Activated CD8-positive, alpha-beta memory T cell treated with anti-CD3 and anti-CD28 coated beads, Interleukin-2, amount 50 U/mL, for 24 hours (primary cell): Measurements from ENCODE around the gene GALNT13.

ENCODE experiments used
- DNase-seq: peaks from one replicate; pipeline ENCODE4 v3.0.0-alpha.2; 2020; ENCODE audit errors: extremely low read depth

GALNT13 gene

DNA sequence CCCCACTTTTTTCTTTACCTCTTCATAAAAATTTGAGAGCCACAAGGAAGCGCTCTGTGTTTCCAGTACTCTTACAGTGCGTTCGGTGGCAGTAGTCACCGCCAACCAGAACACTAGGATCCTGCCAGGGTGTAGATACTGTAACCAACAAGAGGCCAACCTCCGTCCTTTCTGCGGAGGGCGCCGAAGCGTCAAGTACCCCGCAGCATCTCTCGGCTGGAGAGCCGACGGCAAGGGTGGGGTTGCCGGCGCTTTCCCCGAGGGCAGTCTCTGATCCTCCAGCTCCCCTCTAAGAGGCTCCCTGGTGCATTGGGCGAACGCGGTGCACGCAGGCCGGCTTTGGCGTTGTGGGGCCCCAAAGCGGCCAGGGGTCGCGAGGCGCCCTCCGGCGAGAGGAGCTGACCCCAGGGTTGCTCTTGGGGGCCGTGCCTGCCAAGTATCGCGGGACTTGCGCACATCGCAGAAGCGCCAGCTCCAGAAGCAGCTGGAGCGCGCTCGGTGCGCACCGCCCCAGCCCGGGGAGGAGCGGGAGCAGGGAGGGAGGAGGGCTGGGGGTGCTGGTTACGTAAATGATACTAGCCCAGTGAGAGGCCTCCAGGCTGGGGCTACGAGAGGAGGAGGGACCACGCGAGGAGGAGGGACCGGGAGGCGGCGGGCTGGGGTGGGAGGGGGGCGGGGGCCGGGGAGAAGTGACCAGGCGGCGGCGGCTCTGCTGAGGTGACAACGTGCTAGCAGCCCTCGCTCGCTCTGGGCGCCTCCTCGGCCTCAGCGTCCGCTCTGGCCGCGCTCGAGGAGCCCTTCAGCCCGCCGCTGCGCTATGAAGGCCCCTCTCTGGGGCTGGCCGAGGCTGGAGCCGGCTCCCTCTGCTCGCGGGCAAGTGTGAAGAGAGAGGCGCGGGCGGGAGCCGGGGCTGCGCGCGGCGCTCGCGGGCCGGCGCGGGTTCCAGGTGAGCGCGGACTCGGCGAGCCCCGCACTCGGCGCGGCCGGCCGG lies at the start of gene GALNT13:
Gene GALNT13, plus strand, starts transcription at position 692 of the 991 bp plus-strand sequence.
- DNase-seq = no peak

DNA sequence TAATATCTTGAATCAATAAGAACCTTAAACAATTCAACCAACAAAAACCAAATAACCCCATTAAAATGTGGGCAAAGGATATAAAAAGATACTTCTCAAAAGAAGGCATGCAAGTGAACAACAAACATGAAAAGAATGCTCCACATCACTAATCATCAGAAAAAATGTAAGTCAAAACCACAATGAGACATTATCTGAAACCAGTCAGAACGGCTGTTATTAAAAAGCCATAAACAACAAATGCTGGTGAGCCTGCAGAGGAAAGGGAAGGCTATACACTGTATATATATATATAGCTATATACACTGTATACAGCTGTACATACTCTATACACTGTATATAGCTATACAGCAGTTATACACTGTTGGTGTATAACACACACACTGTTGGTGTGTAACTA lies 47.8 kb upstream of the GALNT13 start:
- no peak for DNase-seq

- no peak for DNase-seq
These were observed 43.4 kb upstream of the GALNT13 start for GRCh38 chr2:153828335-153828734.

DNA sequence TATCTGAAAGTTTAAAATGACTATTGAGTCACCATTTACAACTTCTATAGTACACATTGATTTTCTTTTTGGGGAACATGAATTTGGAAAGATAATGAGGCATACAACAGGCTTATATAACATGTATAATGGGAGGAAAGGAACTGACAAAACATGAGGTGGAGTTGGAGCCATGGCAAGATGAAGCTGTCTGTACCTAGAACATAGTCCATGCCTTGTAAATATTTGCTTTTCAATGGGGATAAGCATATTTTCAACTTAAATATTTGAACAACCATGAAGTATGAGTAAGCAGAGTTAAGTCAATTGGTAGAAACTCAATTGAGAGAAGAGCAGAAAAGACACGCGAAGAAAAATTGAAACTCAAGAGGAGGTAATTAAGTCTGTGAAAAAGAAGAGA lies 37.1 kb upstream of the GALNT13 start:
- no peak for DNase-seq

- no peak for DNase-seq
These were observed 13.5 kb upstream of the GALNT13 start for GRCh38 chr2:153858250-153858649.

- DNase-seq = no peak
These were observed 7.7 kb upstream of the GALNT13 start for GRCh38 chr2:153864022-153864421.

- DNase-seq = no peak
These were observed 5.1 kb upstream of the GALNT13 start for GRCh38 chr2:153866595-153866994.

GRCh38 chr2:153870308-153870707 lies 1.4 kb upstream of the GALNT13 start:
- no peak for DNase-seq

DNA sequence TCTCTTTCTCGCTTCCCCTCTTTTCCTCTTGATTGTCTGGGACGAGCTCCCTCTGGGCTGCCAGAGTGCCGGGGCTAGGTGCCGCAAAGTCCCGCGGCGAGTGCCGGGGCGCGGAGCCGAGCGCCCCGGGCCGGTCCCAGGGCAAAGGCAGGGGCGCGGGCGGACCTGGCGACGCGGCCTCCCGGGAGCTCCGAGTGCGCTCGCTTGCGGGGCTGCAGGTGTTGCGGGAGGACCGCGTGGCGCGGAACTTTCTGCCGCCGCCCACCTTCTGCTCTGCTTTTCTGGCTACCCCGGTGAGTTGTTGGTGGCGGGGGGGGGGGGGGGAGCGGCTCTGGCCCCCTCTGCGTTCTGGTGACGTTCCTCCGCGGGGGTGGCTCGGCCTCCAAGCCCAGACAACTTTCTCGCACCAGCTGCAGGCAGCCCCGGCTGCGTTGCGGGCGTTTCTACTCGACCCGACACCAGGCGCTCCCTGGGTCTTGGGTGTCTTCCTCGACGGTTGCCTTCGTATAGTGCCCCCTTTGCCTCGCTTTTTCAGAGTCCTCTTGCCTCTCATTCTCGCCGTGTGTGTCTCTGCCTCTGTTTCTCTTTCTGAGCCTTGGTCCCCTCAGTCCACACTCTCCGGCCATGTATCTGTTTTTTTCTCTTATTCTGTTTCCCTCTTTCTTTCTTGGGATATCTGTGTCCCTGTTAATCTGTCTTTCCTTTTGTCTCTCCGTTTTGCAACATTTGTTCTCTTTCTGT lies 759 bp downstream of the GALNT13 start:
- no peak for DNase-seq

- DNase-seq = no peak
These were observed 1.6 kb downstream of the GALNT13 start for GRCh38 chr2:153873052-153874048.

DNA sequence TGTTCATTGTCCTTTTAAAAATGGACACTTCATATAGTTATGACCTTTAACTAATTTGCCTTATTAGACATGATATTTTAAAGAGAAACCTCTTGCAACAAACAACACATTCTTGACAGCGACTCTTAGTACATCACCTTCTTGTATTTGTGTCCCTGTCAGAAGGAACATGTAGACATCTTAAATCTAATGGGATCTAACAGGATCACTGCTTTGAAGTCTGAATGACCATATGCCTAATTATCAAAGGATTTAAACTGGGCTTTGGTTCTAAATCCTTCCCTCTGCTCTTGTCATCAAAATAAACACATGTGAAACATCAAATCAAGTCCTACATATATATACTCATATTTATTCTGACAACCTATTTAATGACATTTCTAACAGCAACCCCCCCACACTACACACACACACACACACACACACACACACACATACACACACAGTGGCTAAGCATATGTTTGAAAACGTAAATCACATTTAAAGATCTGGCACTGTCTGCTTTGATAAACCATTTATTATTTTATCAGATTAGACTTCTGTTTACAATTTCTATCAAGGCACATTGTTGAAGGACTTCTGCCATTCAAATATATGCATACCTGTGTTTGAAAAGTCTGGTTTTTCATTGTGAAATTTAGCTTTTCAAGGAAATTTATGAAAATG lies 4.2 kb downstream of the GALNT13 start:
- DNase-seq = no peak

DNA sequence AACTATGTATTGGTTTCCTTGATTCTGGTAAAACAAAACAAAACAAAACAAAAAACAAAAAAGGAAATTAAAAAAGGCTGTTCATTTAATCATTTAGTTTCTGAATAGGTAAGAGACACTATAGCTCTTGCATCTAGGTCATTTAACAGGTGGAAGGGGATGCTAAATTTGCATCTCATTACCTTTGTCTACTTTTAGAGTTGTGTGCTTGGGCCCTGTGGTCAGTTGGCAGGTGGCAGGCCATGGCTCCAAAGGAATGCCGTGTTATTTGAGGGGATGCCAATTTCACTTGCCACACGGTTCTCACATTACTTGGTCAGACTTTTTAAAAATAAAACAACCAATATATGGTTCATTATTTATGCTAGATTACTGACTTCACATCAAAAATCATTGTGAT lies 9.2 kb downstream of the GALNT13 start:
- no peak for DNase-seq

- DNase-seq = no peak
These were observed 15.1 kb downstream of the GALNT13 start for GRCh38 chr2:153886833-153887232.

DNA sequence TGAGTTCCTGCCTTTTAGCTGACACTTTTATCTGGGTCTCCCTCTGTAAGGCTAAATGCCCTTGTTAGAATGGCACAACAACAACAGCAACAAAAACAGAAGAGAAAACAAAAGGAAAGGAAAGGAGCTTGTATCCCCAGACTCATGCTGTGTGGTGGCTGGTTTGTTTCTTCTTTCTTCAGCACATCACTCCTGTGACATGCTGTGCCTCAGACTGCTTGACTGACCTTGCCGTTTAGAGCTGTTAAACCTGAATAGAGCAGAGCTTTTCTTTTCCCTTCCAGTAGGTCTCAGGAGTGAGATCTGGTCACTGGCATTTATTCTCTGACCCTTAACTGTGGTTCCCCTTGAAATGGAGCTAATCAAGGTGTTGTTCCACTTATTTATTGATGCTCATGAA lies 18.9 kb downstream of the GALNT13 start:
- no peak for DNase-seq

GRCh38 chr2:153891051-153891450 lies 19.3 kb downstream of the GALNT13 start:
- DNase-seq = no peak

DNA sequence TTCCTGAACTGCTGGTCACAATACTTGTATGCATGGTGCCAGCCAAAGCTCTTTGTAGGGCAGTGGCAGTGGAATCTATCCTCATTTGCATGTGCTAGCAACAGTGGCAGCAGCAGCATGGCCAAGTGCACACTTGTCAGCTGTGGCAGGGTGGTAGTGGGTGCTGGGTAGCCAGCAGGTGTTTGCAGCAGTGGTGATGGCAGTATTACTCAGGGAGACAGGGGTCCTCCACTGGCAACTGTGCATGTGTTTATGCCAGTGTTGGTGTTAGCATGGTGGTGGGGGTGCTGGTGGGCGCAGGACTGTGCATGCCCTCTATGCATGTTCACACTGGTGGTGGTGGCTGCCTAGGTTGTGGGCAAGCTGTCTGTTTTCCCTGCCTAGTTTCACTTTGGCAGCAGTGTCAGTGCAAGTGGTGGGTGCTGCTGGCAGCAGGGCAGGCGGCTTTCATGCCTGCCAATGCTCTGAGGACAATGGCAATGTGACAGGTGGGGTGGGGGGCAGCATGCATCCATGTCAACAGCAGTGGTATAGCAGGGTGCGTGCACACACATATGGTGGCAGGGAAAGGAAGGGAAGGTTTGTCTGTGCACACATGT lies 41.2 kb downstream of the GALNT13 start:
- DNase-seq = no peak

- DNase-seq = no peak
These were observed 45.8 kb downstream of the GALNT13 start for GRCh38 chr2:153917570-153917969.

GRCh38 chr2:153935511-153935910 lies 63.8 kb downstream of the GALNT13 start:
- no peak for DNase-seq

DNA sequence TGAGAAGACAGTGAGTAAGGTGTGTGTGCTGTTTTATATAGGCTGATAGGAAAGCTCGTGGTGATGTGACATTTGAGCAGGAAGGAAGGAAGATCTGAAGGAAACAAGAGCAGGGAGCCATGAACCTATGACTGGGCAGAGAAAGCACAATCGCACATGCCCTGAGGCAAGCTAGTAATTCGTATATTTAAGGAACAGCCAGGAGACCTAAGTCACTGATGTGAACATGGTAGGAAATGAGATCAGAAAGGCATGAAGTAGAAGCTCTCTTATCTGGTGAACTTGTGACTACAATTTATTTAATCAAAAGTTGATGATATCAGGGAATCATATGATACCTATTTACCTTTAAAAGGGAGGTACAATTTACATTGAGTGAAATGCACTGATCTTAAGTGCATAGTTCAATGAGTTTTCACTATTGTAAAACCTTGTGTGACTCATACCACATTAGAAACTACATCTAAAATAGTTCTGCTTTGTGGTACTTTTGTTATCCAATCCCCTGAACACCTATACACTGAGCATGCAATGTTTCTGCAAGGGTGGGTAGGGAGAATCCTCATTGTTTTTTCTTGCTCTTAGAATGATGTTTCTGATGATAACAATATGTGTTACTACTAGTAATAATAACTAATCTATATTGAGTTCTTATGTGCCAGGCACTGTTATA lies 67.5 kb downstream of the GALNT13 start:
- no peak for DNase-seq

GRCh38 chr2:153940511-153940910 lies 68.8 kb downstream of the GALNT13 start:
- no peak for DNase-seq
